Measurements from ENCODE around the gene SLCO2A1.

DNA sequence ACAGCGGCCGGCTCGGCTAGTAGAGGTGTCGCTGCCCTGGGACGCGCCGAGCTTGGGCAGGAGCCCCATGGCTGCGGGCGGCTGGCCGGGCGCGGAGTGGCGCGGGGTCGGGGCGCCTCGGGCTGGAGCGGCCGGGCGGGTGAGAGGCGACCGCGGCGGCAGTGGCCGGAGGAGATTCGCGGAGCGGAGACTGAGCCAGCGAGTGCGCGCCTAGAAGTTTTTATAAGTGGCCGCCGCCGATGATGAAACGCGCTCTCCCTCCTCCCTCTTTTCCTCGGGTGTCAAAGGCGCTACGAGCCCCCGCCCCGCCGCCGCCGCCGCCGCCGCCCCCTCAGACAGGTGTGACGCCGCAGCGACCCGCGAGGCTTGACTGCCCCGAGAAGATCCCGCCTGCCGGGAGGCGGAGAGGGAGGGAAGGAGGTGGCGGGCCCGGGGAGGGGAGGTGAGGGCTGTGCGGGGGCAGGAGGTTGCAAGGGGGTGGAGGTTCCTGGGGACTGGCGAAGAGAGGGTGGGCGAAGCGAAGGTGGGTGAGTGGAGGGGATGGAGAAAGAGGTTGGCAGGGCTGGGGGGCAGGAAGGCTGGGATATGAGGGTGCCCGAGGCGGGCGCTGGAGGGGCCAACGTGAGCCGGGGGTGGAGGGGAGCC, at the start of gene SLCO2A1:
- TF ChIP-seq, protein P1, sequence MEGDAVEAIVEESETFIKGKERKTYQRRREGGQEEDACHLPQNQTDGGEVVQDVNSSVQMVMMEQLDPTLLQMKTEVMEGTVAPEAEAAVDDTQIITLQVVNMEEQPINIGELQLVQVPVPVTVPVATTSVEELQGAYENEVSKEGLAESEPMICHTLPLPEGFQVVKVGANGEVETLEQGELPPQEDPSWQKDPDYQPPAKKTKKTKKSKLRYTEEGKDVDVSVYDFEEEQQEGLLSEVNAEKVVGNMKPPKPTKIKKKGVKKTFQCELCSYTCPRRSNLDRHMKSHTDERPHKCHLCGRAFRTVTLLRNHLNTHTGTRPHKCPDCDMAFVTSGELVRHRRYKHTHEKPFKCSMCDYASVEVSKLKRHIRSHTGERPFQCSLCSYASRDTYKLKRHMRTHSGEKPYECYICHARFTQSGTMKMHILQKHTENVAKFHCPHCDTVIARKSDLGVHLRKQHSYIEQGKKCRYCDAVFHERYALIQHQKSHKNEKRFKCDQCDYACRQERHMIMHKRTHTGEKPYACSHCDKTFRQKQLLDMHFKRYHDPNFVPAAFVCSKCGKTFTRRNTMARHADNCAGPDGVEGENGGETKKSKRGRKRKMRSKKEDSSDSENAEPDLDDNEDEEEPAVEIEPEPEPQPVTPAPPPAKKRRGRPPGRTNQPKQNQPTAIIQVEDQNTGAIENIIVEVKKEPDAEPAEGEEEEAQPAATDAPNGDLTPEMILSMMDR (optimal IDR thresholded peaks at IDR 0.05 in 1 of 3, IDR thresholded peaks at IDR 0.05 in 1 of 3, conservative IDR thresholded peaks at IDR 0.05 in 1 of 3; ENCODE audit: extremely low read depth in 1 of 3, insufficient read depth in 2 of 3, low read length in 3 of 3): no peak
- no peak for TF ChIP-seq EZH2 (IDR thresholded peaks at IDR 0.05; ENCODE audit: low read length)

Data from keratinocyte (primary cell).